ENCODE measurements around the gene NUBP1. TPM values are rescaled to one million over a fixed set of nuclear protein-coding genes. Genes with fewer than 3 reads are reported as not detected.

NUBP1 gene
- total RNA-seq, 1 experiment from 2014 or later: 25.4 TPM

DNA sequence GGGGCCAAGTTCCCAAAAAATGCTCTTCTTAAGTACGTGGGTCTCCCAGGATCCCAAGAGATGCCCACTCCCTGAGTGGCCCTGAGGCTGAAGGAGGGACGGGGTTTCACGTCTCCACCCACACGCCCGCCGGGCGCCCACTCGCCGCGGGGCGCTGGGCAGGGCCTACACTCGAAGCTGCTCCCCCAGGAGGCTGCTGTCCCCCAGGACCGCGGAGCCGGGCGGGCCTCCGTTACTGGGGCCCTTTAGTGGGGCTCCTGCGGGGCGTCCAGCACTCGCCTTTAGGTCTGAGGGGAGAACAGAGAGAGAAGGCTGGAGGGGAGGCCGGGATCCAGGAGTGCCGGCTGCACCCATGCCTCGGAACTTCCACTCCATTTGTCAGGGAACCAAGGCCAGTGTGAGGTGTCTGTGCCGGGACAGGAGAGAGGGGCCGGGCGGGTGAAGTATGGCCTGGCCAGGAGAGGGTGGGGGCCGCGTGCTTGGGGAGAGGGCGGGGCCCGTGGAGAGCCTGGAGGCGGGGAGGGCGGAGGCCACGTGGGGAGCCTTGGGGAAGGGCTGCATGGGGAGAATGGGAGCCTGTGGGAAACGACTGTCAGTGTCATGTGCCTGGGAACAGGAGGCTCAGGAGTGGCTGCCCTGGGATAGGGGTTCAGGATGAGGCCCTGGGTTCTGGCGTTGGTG is 18.8 kb downstream of the NUBP1 start:
- CTCF ChIA-PET: no interaction called here

More for the DNA sequence above, 18.8 kb downstream of the NUBP1 start:
- H3K4me1 Mint-ChIP-seq: no peaks in the 10 kb centered on the region
- no peak overlapping the region for H3K27ac Mint-ChIP-seq
- peaks cover 11% of the 10 kb centered on the region for H3K9me3 Mint-ChIP-seq
- ATAC-seq (no peak), DNase-seq (ENCODE audit: low spot score) (no peak)
- TF ChIP-seq ETV6 (CRISPR knock-in tag; IDR thresholded peaks at IDR 0.05): no peak
- TF ChIP-seq ZNF219 (CRISPR knock-in tag; IDR thresholded peaks at IDR 0.05; ENCODE audit: borderline replicate concordance): no peak
- TF ChIP-seq, protein P1, sequence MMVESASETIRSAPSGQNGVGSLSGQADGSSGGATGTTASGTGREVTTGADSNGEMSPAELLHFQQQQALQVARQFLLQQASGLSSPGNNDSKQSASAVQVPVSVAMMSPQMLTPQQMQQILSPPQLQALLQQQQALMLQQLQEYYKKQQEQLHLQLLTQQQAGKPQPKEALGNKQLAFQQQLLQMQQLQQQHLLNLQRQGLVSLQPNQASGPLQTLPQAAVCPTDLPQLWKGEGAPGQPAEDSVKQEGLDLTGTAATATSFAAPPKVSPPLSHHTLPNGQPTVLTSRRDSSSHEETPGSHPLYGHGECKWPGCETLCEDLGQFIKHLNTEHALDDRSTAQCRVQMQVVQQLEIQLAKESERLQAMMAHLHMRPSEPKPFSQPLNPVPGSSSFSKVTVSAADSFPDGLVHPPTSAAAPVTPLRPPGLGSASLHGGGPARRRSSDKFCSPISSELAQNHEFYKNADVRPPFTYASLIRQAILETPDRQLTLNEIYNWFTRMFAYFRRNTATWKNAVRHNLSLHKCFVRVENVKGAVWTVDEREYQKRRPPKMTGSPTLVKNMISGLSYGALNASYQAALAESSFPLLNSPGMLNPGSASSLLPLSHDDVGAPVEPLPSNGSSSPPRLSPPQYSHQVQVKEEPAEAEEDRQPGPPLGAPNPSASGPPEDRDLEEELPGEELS (CRISPR knock-in tag; IDR thresholded peaks at IDR 0.05): no peak
- TF ChIP-seq, protein P2, sequence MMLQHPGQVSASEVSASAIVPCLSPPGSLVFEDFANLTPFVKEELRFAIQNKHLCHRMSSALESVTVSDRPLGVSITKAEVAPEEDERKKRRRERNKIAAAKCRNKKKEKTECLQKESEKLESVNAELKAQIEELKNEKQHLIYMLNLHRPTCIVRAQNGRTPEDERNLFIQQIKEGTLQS (CRISPR knock-in tag; conservative IDR thresholded peaks at IDR 0.05): no peak
- no peak for TF ChIP-seq SOX15 (CRISPR knock-in tag; IDR thresholded peaks at IDR 0.05)
- TF ChIP-seq, protein P3, sequence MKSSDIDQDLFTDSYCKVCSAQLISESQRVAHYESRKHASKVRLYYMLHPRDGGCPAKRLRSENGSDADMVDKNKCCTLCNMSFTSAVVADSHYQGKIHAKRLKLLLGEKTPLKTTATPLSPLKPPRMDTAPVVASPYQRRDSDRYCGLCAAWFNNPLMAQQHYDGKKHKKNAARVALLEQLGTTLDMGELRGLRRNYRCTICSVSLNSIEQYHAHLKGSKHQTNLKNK (CRISPR knock-in tag; IDR thresholded peaks at IDR 0.05): no peak
- no peak for TF ChIP-seq ZNF121 (CRISPR knock-in tag; IDR thresholded peaks at IDR 0.05)
- TF ChIP-seq, protein P4, sequence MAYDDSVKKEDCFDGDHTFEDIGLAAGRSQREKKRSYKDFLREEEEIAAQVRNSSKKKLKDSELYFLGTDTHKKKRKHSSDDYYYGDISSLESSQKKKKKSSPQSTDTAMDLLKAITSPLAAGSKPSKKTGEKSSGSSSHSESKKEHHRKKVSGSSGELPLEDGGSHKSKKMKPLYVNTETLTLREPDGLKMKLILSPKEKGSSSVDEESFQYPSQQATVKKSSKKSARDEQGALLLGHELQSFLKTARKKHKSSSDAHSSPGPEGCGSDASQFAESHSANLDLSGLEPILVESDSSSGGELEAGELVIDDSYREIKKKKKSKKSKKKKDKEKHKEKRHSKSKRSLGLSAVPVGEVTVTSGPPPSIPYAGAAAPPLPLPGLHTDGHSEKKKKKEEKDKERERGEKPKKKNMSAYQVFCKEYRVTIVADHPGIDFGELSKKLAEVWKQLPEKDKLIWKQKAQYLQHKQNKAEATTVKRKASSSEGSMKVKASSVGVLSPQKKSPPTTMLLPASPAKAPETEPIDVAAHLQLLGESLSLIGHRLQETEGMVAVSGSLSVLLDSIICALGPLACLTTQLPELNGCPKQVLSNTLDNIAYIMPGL (CRISPR knock-in tag; IDR thresholded peaks at IDR 0.05): no peak
- TF ChIP-seq JAZF1 (CRISPR knock-in tag; IDR thresholded peaks at IDR 0.05): no peak
- no peak for TF ChIP-seq ZNF138 (CRISPR knock-in tag; conservative IDR thresholded peaks at IDR 0.05)
- TF ChIP-seq, protein P5, sequence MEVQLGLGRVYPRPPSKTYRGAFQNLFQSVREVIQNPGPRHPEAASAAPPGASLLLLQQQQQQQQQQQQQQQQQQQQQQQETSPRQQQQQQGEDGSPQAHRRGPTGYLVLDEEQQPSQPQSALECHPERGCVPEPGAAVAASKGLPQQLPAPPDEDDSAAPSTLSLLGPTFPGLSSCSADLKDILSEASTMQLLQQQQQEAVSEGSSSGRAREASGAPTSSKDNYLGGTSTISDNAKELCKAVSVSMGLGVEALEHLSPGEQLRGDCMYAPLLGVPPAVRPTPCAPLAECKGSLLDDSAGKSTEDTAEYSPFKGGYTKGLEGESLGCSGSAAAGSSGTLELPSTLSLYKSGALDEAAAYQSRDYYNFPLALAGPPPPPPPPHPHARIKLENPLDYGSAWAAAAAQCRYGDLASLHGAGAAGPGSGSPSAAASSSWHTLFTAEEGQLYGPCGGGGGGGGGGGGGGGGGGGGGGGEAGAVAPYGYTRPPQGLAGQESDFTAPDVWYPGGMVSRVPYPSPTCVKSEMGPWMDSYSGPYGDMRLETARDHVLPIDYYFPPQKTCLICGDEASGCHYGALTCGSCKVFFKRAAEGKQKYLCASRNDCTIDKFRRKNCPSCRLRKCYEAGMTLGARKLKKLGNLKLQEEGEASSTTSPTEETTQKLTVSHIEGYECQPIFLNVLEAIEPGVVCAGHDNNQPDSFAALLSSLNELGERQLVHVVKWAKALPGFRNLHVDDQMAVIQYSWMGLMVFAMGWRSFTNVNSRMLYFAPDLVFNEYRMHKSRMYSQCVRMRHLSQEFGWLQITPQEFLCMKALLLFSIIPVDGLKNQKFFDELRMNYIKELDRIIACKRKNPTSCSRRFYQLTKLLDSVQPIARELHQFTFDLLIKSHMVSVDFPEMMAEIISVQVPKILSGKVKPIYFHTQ (CRISPR knock-in tag; IDR thresholded peaks at IDR 0.05): no peak
- TF ChIP-seq RELA (CRISPR knock-in tag; IDR thresholded peaks at IDR 0.05; ENCODE audit: borderline replicate concordance): no peak
- TF ChIP-seq, protein P6, sequence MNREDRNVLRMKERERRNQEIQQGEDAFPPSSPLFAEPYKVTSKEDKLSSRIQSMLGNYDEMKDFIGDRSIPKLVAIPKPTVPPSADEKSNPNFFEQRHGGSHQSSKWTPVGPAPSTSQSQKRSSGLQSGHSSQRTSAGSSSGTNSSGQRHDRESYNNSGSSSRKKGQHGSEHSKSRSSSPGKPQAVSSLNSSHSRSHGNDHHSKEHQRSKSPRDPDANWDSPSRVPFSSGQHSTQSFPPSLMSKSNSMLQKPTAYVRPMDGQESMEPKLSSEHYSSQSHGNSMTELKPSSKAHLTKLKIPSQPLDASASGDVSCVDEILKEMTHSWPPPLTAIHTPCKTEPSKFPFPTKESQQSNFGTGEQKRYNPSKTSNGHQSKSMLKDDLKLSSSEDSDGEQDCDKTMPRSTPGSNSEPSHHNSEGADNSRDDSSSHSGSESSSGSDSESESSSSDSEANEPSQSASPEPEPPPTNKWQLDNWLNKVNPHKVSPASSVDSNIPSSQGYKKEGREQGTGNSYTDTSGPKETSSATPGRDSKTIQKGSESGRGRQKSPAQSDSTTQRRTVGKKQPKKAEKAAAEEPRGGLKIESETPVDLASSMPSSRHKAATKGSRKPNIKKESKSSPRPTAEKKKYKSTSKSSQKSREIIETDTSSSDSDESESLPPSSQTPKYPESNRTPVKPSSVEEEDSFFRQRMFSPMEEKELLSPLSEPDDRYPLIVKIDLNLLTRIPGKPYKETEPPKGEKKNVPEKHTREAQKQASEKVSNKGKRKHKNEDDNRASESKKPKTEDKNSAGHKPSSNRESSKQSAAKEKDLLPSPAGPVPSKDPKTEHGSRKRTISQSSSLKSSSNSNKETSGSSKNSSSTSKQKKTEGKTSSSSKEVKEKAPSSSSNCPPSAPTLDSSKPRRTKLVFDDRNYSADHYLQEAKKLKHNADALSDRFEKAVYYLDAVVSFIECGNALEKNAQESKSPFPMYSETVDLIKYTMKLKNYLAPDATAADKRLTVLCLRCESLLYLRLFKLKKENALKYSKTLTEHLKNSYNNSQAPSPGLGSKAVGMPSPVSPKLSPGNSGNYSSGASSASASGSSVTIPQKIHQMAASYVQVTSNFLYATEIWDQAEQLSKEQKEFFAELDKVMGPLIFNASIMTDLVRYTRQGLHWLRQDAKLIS (CRISPR knock-in tag; IDR thresholded peaks at IDR 0.05; ENCODE audit: borderline replicate concordance): no peak
- POLR2A ChIA-PET: no interaction called here
- H3K36me3 Mint-ChIP-seq: peaks cover 42% of the 10 kb centered on the region
- no peak overlapping the region for H3K4me3 Mint-ChIP-seq
- H3K27me3 Mint-ChIP-seq (ENCODE audit: low read depth): no peaks in the 10 kb centered on the region
